ENCODE results near the gene CCDC78.

The CCDC78 gene

DNA sequence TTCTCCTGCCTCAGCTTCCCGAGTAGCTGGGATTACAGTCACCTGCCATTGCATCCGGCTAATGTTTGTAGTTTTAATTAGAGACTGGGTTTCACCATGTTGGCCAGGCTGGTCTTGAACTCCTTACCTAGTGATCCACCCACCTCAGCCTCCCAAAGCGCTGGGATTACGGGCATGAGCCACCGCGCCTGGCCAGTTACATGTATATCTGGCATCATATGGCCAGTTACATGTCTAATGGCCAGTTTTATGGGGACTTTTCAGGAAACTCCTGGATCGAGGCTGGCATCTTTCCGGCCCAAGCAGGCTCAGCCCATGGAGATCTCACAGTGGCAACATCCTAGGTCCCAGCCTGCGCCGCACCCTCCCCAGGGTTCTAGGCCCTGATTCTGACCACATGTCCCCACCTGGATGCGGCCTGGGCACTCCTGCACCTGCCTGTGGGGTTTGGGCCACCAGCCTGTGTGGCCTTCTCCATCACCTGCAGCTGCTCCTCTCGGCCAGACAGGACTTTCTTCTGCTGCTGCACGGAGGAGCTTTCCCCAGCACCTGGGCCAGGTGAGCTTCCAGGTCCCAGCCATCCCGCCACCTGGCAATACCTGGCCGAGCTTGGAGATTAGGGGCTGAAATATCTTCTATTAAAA is 15.9 kb upstream of the CCDC78 start:
- no peaks in the 10 kb centered on the region for H3K4me1 ChIP-seq (ENCODE audit: insufficient read depth, low read length, poor library complexity, severe bottlenecking)
- H3K9me2 ChIP-seq (replicated peaks; ENCODE audit: low read depth, low read length), result no peaks in the 10 kb centered on the region
- TF ChIP-seq, protein P1, sequence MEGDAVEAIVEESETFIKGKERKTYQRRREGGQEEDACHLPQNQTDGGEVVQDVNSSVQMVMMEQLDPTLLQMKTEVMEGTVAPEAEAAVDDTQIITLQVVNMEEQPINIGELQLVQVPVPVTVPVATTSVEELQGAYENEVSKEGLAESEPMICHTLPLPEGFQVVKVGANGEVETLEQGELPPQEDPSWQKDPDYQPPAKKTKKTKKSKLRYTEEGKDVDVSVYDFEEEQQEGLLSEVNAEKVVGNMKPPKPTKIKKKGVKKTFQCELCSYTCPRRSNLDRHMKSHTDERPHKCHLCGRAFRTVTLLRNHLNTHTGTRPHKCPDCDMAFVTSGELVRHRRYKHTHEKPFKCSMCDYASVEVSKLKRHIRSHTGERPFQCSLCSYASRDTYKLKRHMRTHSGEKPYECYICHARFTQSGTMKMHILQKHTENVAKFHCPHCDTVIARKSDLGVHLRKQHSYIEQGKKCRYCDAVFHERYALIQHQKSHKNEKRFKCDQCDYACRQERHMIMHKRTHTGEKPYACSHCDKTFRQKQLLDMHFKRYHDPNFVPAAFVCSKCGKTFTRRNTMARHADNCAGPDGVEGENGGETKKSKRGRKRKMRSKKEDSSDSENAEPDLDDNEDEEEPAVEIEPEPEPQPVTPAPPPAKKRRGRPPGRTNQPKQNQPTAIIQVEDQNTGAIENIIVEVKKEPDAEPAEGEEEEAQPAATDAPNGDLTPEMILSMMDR (conservative IDR thresholded peaks at IDR 0.05; ENCODE audit: low read length), result no peak
- TF ChIP-seq EZH2phosphoT487 (IDR thresholded peaks at IDR 0.05; ENCODE audit: borderline replicate concordance), result no peak
- no peaks in the 10 kb centered on the region for H4K20me1 ChIP-seq (ENCODE audit: insufficient read depth, low read length, poor library complexity, severe bottlenecking)
- H3K36me3 ChIP-seq (ENCODE audit: insufficient read depth, low read length), result no peaks in the 10 kb centered on the region
- H3K79me2 ChIP-seq (ENCODE audit: insufficient read depth, low read length), result peaks cover 7% of the 10 kb centered on the region; the same call in 1 of the 2 replicates
- no peak overlapping the region for H2AFZ ChIP-seq (ENCODE audit: low read length)
- no peak overlapping the region for H3K4me2 ChIP-seq (ENCODE audit: low read depth, low read length, poor library complexity, severe bottlenecking)
- no peaks in the 10 kb centered on the region for H3K9me3 ChIP-seq (ENCODE audit: insufficient read depth, low read depth, low read length)
- no peaks in the 10 kb centered on the region for H3F3A ChIP-seq (ENCODE audit: low read depth)
- no peak overlapping the region for H3K4me3 ChIP-seq (ENCODE audit: low read length, poor library complexity, severe bottlenecking)
- no peaks in the 10 kb centered on the region for H3K27me3 ChIP-seq (ENCODE audit: insufficient read depth, low read length, poor library complexity, severe bottlenecking)
- no peak overlapping the region for H3K9ac ChIP-seq (ENCODE audit: low read depth, low read length, poor library complexity, severe bottlenecking)

DNA sequence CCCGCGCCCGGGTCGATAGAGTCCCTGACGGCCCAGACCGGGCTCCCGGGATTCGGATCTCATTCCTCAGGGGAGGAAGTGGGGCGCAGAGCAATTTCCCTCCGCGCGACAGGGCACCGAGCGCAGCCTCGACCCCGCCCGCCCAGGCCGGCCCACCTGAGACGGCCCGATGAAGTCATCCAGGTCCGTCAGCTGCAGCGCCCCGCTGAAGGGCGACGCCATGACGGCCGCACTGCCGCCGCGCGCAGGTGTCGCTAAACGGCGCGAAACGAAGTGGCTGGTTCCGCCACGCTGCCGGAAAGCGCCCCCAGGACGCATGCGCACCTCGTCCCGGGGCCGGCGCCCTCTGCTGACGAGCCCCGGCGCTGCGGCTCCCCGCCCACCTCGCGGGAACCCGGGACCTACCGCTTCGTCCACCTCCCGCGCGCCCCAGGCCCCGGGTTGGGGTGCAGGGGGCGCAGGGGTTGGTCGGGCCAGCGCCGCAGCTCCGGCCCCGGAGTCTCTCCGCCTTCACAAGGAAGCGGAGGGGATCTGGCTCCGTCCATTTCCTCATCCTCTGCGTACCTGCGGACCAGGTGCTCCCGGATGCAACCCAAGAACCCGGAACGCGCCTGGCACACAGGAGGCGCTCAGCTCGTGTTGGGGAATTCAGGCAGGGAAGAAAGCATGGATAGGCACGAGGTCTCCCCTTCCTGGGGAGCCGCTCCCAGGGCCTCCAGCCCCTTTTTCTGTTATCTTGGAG is 14.7 kb upstream of the CCDC78 start, which contains the start of gene CIAO3:
CIAO3 (minus strand) TSS at position 234 of the 742 bp plus-strand sequence; CDS start at position 222, 12 bp downstream.
- peaks cover 7% of the 10 kb centered on the region; the same call in 1 of the 2 replicates for H3K79me2 ChIP-seq (ENCODE audit: insufficient read depth, low read length)
- peak within 1 kb of the TSS; percentile 82 for H3K9ac ChIP-seq (ENCODE audit: low read depth, low read length, poor library complexity, severe bottlenecking)
- H3K9me3 ChIP-seq (ENCODE audit: insufficient read depth, low read depth, low read length), result no peaks in the 10 kb centered on the region
- peak within 1 kb of the TSS; percentile 82 for H3K4me3 ChIP-seq (ENCODE audit: low read length, poor library complexity, severe bottlenecking)
- H4K20me1 ChIP-seq (ENCODE audit: insufficient read depth, low read length, poor library complexity, severe bottlenecking), result no peaks in the 10 kb centered on the region
- no peaks in the 10 kb centered on the region for H3K9me2 ChIP-seq (replicated peaks; ENCODE audit: low read depth, low read length)
- H3K36me3 ChIP-seq (ENCODE audit: insufficient read depth, low read length), result no peaks in the 10 kb centered on the region
- H3K4me2 ChIP-seq (ENCODE audit: low read depth, low read length, poor library complexity, severe bottlenecking), result peak within 1 kb of the TSS; percentile 77
- H3K27me3 ChIP-seq (ENCODE audit: insufficient read depth, low read length, poor library complexity, severe bottlenecking), result no peaks in the 10 kb centered on the region
- peak within 1 kb of the TSS; percentile 83 for H2AFZ ChIP-seq (ENCODE audit: low read length)
- no peaks in the 10 kb centered on the region for H3F3A ChIP-seq (ENCODE audit: low read depth)
- H3K4me1 ChIP-seq (ENCODE audit: insufficient read depth, low read length, poor library complexity, severe bottlenecking), result no peaks in the 10 kb centered on the region
- TF ChIP-seq EZH2phosphoT487 (IDR thresholded peaks at IDR 0.05; ENCODE audit: borderline replicate concordance), result no peak
- TF ChIP-seq, protein P1 (conservative IDR thresholded peaks at IDR 0.05; ENCODE audit: low read length), result peak; percentile 50

DNA sequence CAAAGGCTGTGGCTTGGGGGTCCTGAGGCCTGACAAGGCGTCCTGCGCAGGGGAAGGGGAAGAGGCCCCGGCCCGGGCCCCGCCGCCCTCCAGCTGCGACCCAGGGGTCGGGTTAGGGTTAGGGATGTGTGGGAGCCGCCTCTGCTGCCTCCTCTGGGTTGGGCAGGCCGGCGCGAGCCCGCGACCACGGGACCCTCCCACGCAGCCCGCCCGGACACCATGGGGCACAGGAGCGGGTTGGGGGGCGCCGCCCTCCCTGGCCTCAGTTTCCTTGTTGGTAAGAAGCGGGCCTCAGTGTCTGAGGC is 14.2 kb upstream of the CCDC78 start:
- Histone ChIP-seq H3K9ac (ENCODE audit: low read depth, low read length, poor library complexity, severe bottlenecking) (peak overlapping the region; percentile 82), H3K27me3 (ENCODE audit: insufficient read depth, low read length, poor library complexity, severe bottlenecking) (no peaks in the 10 kb centered on the region), H3K4me2 (ENCODE audit: low read depth, low read length, poor library complexity, severe bottlenecking) (peak overlapping the region; percentile 73), H3K9me2 (replicated peaks; ENCODE audit: low read depth, low read length) (no peaks in the 10 kb centered on the region), H3K36me3 (ENCODE audit: insufficient read depth, low read length) (no peaks in the 10 kb centered on the region), H3K9me3 (ENCODE audit: insufficient read depth, low read depth, low read length) (no peaks in the 10 kb centered on the region), H3F3A (ENCODE audit: low read depth) (no peaks in the 10 kb centered on the region), H2AFZ (ENCODE audit: low read length) (peak overlapping the region; percentile 83), H4K20me1 (ENCODE audit: insufficient read depth, low read length, poor library complexity, severe bottlenecking) (no peaks in the 10 kb centered on the region), H3K4me3 (ENCODE audit: low read length, poor library complexity, severe bottlenecking) (peak overlapping the region; percentile 82), H3K4me1 (ENCODE audit: insufficient read depth, low read length, poor library complexity, severe bottlenecking) (no peaks in the 10 kb centered on the region), H3K79me2 (ENCODE audit: insufficient read depth, low read length) (peaks cover 7% of the 10 kb centered on the region; the same call in 1 of the 2 replicates)
- TF ChIP-seq, protein P1 (conservative IDR thresholded peaks at IDR 0.05; ENCODE audit: low read length), result no peak
- TF ChIP-seq EZH2phosphoT487 (IDR thresholded peaks at IDR 0.05; ENCODE audit: borderline replicate concordance), result no peak
